SK-N-SH treated with all-trans-retinoic acid at 6 μM for 48 hours (cell line): ENCODE data around the gene TUT4.

Experiments used
- ATAC-seq: fragments of 200-7000 bp; cut with Tn5 transposase; 3 replicates; pipeline ENCODE4 v1.9.1; 2020; ENCODE audit warnings: mild to moderate bottlenecking, moderate library complexity
- ARNTL ChIP-seq: fragments of 450-650 bp; formaldehyde crosslinking; IDR thresholded peaks from 2 replicates; pipeline ENCODE4 v1.5.0; 2020; ENCODE audit warnings: low read depth, mild to moderate bottlenecking, moderate library complexity, borderline replicate concordance
- BACH2 ChIP-seq: fragments of 250-450 bp; sonication (Bioruptor Pico); IDR thresholded peaks from 2 replicates; pipeline ENCODE4 v1.9.0; 2021; ENCODE audit warnings: mild to moderate bottlenecking, borderline replicate concordance
- CSDC2 ChIP-seq: fragments of 250-450 bp; sonication (Bioruptor Pico); IDR thresholded peaks from 2 replicates; pipeline ENCODE4 v1.5.0; 2020; ENCODE audit warnings: mild to moderate bottlenecking, moderate library complexity
- ESRRG ChIP-seq: fragments of 250-450 bp; sonication (Bioruptor Pico); IDR thresholded peaks from 2 replicates; pipeline ENCODE4 v1.6.1; 2021; ENCODE audit warnings: mild to moderate bottlenecking
- ISL1 ChIP-seq: fragments of 250-450 bp; sonication (Bioruptor Pico); IDR thresholded peaks from 2 replicates; pipeline ENCODE4 v2.1.2; 2022; ENCODE audit warnings: mild to moderate bottlenecking, moderate library complexity
- OSR1 ChIP-seq: fragments of 250-450 bp; sonication (Bioruptor Pico); IDR thresholded peaks from 2 replicates; pipeline ENCODE4 v1.8.0; 2022; ENCODE audit warnings: moderate library complexity, mild to moderate bottlenecking, inconsistent platforms
- PPARA ChIP-seq: fragments of 250-450 bp; sonication (Bioruptor Pico); IDR thresholded peaks from 2 replicates; pipeline ENCODE4 v1.5.0; 2020; ENCODE audit warnings: mild to moderate bottlenecking, borderline replicate concordance
- RARB ChIP-seq: fragments of 250-450 bp; sonication (Bioruptor Pico); IDR thresholded peaks from 2 replicates; pipeline ENCODE4 v1.8.0; 2021; ENCODE audit warnings: mild to moderate bottlenecking, moderate library complexity
- SNAI2 ChIP-seq: fragments of 250-450 bp; sonication (Bioruptor Pico); IDR thresholded peaks from 2 replicates; pipeline ENCODE4 v1.5.0; 2020; ENCODE audit warnings: mild to moderate bottlenecking, moderate library complexity
- TCF4 ChIP-seq: fragments of 250-450 bp; sonication (Bioruptor Pico); IDR thresholded peaks from 2 replicates; pipeline ENCODE4 v1.8.0; 2021; ENCODE audit warnings: mild to moderate bottlenecking, moderate library complexity, borderline replicate concordance
- TOX ChIP-seq: fragments of 250-450 bp; sonication (Bioruptor Pico); IDR thresholded peaks from 2 replicates; pipeline ENCODE4 v1.8.0; 2021; ENCODE audit warnings: mild to moderate bottlenecking, moderate library complexity, borderline replicate concordance
- ZC3H10 ChIP-seq: fragments of 250-450 bp; sonication (Bioruptor Pico); IDR thresholded peaks from 2 replicates; pipeline ENCODE4 v1.5.1; 2021; ENCODE audit warnings: mild to moderate bottlenecking, moderate library complexity
- ZFP3 ChIP-seq: fragments of 250-450 bp; sonication (Bioruptor Pico); IDR thresholded peaks from 2 replicates; pipeline ENCODE4 v1.5.0; 2020; ENCODE audit warnings: mild to moderate bottlenecking, moderate library complexity
- ZFP30 ChIP-seq: fragments of 450-650 bp; formaldehyde crosslinking; IDR thresholded peaks from 2 replicates; pipeline ENCODE4 v1.5.0; 2022; ENCODE audit warnings: mild to moderate bottlenecking, moderate library complexity
- ZNF565 ChIP-seq: fragments of 450-650 bp; formaldehyde crosslinking; conservative IDR thresholded peaks from 2 replicates; pipeline ENCODE4 v1.5.0; 2020; ENCODE audit warnings: low read depth, mild to moderate bottlenecking, moderate library complexity
- ZNF70 ChIP-seq: fragments of 450-650 bp; formaldehyde crosslinking; IDR thresholded peaks from 2 replicates; pipeline ENCODE4 v1.5.0; 2020; ENCODE audit warnings: mild to moderate bottlenecking, moderate library complexity
- ZNF8 ChIP-seq: fragments of 450-650 bp; formaldehyde crosslinking; IDR thresholded peaks from 2 replicates; pipeline ENCODE4 v1.5.0; 2020; ENCODE audit warnings: mild to moderate bottlenecking, moderate library complexity
- TF ChIP-seq, protein P1 (sequence below): fragments of 250-450 bp; sonication (Bioruptor Pico); IDR thresholded peaks from 2 replicates; pipeline ENCODE4 v1.5.1; 2020; ENCODE audit warnings: low read depth, mild to moderate bottlenecking, moderate library complexity
- TF ChIP-seq, protein P2 (sequence below): fragments of 250-450 bp; sonication (Bioruptor Pico); IDR thresholded peaks from 2 replicates; pipeline ENCODE4 v1.8.0; 2021; ENCODE audit warnings: low read depth, mild to moderate bottlenecking, moderate library complexity, borderline replicate concordance
- TF ChIP-seq, protein P3 (sequence below): fragments of 250-450 bp; sonication (Bioruptor Pico); IDR thresholded peaks from 2 replicates; pipeline ENCODE4 v1.8.0; 2020; ENCODE audit warnings: mild to moderate bottlenecking, moderate library complexity, borderline replicate concordance
- TF ChIP-seq, protein P4 (sequence below): fragments of 250-450 bp; sonication (Bioruptor Pico); IDR thresholded peaks from 2 replicates; pipeline ENCODE4 v1.5.0; 2020; ENCODE audit warnings: mild to moderate bottlenecking, moderate library complexity

The TUT4 gene

DNA sequence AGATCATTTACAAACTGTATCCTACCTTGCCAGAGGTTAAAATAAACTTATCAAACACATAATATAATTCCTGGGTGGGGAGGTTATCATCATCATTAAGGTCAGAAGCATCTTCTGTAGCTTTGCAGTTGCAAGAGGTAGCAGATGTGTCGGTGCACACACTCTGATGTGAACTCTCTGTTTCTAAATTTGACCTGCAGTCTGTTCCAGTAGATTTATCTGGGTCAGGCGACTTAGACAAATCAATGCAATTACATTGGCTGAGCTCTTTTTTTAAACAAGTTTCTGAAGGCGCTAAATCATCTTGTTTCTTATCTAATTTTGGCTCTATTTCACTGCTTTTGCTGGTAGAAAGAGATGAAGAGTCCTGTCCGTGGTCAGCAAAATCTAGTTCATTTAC is 78.1 kb downstream of the TUT4 start (continued):
- no peak for TF ChIP-seq TCF4

DNA sequence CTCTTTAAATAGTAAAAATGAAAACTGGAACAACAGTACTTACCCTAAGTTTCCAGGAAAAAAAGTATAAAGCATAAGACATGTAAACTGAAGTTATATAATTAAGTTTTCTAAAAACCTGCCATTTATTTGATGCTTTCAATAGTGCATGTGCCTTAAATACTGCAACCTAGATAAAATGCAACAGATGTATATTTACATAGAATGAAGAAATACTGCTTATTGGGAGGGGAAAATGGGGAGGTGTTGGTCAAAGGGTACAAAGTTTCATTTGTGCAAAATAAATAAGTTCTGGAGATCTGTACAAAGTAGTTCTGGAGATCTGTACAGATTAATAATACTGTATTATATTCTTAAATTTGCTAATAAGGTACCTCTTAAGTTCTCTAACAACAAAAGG is 79.9 kb downstream of the TUT4 start:
- ATAC-seq = no peak
- TF ChIP-seq TOX (CRISPR knock-in tag) = no peak
- no peak for TF ChIP-seq CSDC2
- TF ChIP-seq, protein P1, sequence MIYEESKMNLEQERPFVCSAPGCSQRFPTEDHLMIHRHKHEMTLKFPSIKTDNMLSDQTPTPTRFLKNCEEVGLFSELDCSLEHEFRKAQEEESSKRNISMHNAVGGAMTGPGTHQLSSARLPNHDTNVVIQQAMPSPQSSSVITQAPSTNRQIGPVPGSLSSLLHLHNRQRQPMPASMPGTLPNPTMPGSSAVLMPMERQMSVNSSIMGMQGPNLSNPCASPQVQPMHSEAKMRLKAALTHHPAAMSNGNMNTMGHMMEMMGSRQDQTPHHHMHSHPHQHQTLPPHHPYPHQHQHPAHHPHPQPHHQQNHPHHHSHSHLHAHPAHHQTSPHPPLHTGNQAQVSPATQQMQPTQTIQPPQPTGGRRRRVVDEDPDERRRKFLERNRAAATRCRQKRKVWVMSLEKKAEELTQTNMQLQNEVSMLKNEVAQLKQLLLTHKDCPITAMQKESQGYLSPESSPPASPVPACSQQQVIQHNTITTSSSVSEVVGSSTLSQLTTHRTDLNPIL = no peak
- TF ChIP-seq, protein P2, sequence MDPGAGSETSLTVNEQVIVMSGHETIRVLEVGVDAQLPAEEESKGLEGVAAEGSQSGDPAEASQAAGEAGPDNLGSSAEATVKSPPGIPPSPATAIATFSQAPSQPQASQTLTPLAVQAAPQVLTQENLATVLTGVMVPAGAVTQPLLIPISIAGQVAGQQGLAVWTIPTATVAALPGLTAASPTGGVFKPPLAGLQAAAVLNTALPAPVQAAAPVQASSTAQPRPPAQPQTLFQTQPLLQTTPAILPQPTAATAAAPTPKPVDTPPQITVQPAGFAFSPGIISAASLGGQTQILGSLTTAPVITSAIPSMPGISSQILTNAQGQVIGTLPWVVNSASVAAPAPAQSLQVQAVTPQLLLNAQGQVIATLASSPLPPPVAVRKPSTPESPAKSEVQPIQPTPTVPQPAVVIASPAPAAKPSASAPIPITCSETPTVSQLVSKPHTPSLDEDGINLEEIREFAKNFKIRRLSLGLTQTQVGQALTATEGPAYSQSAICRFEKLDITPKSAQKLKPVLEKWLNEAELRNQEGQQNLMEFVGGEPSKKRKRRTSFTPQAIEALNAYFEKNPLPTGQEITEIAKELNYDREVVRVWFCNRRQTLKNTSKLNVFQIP (CRISPR knock-in tag) = no peak
- TF ChIP-seq, protein P3, sequence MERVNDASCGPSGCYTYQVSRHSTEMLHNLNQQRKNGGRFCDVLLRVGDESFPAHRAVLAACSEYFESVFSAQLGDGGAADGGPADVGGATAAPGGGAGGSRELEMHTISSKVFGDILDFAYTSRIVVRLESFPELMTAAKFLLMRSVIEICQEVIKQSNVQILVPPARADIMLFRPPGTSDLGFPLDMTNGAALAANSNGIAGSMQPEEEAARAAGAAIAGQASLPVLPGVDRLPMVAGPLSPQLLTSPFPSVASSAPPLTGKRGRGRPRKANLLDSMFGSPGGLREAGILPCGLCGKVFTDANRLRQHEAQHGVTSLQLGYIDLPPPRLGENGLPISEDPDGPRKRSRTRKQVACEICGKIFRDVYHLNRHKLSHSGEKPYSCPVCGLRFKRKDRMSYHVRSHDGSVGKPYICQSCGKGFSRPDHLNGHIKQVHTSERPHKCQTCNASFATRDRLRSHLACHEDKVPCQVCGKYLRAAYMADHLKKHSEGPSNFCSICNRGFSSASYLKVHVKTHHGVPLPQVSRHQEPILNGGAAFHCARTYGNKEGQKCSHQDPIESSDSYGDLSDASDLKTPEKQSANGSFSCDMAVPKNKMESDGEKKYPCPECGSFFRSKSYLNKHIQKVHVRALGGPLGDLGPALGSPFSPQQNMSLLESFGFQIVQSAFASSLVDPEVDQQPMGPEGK (CRISPR knock-in tag) = no peak
- no peak for TF ChIP-seq OSR1 (CRISPR knock-in tag)
- no peak for TF ChIP-seq SNAI2
- TF ChIP-seq, protein P4, sequence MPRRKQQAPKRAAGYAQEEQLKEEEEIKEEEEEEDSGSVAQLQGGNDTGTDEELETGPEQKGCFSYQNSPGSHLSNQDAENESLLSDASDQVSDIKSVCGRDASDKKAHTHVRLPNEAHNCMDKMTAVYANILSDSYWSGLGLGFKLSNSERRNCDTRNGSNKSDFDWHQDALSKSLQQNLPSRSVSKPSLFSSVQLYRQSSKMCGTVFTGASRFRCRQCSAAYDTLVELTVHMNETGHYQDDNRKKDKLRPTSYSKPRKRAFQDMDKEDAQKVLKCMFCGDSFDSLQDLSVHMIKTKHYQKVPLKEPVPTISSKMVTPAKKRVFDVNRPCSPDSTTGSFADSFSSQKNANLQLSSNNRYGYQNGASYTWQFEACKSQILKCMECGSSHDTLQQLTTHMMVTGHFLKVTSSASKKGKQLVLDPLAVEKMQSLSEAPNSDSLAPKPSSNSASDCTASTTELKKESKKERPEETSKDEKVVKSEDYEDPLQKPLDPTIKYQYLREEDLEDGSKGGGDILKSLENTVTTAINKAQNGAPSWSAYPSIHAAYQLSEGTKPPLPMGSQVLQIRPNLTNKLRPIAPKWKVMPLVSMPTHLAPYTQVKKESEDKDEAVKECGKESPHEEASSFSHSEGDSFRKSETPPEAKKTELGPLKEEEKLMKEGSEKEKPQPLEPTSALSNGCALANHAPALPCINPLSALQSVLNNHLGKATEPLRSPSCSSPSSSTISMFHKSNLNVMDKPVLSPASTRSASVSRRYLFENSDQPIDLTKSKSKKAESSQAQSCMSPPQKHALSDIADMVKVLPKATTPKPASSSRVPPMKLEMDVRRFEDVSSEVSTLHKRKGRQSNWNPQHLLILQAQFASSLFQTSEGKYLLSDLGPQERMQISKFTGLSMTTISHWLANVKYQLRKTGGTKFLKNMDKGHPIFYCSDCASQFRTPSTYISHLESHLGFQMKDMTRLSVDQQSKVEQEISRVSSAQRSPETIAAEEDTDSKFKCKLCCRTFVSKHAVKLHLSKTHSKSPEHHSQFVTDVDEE (CRISPR knock-in tag) = no peak
- no peak for TF ChIP-seq ZNF8
- TF ChIP-seq ISL1 (CRISPR knock-in tag) = no peak
- TF ChIP-seq ZNF70 (CRISPR knock-in tag) = no peak
- no peak for TF ChIP-seq RARB
- no peak for TF ChIP-seq BACH2 (CRISPR knock-in tag)
- TF ChIP-seq ZFP3 (CRISPR knock-in tag) = no peak
- TF ChIP-seq ZFP30 (CRISPR knock-in tag) = no peak
- TF ChIP-seq ARNTL (CRISPR knock-in tag) = no peak
- TF ChIP-seq PPARA (CRISPR knock-in tag) = no peak
- no peak for TF ChIP-seq ZNF565
- no peak for TF ChIP-seq ESRRG (CRISPR knock-in tag)
- TF ChIP-seq ZC3H10 (CRISPR knock-in tag) = no peak

DNA sequence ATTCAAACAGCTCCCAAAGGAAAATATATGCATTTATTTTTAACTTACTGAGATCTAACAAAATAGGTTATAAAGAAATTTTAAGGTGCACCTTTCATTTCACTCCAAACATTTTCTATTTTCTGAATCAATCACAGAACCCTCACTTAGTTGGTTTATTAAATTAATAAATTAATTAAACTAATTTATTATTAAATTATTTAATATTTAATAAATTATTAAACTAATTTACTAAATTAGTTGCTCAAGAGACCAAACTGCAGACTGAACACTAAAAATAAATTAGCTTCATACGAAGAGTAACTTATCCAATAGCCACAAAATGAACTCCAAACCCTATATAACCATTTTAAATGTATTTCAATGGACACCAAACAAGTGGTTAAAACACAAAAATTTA is 80.5 kb downstream of the TUT4 start:
- no peak for ATAC-seq
- TF ChIP-seq ZFP30 (CRISPR knock-in tag) = no peak
- TF ChIP-seq ZNF70 (CRISPR knock-in tag) = no peak
- no peak for TF ChIP-seq ZFP3 (CRISPR knock-in tag)
- TF ChIP-seq, protein P3 (CRISPR knock-in tag) = no peak
- no peak for TF ChIP-seq ESRRG (CRISPR knock-in tag)
- TF ChIP-seq CSDC2 = no peak
- TF ChIP-seq RARB = no peak
- TF ChIP-seq, protein P1 = no peak
- TF ChIP-seq, protein P4 (CRISPR knock-in tag) = no peak
- no peak for TF ChIP-seq TCF4
- no peak for TF ChIP-seq OSR1 (CRISPR knock-in tag)
- TF ChIP-seq ZNF565 = no peak
- TF ChIP-seq SNAI2 = no peak
